ENCODE results near the gene ALDH1L2.

- TF ChIP-seq, protein P1, sequence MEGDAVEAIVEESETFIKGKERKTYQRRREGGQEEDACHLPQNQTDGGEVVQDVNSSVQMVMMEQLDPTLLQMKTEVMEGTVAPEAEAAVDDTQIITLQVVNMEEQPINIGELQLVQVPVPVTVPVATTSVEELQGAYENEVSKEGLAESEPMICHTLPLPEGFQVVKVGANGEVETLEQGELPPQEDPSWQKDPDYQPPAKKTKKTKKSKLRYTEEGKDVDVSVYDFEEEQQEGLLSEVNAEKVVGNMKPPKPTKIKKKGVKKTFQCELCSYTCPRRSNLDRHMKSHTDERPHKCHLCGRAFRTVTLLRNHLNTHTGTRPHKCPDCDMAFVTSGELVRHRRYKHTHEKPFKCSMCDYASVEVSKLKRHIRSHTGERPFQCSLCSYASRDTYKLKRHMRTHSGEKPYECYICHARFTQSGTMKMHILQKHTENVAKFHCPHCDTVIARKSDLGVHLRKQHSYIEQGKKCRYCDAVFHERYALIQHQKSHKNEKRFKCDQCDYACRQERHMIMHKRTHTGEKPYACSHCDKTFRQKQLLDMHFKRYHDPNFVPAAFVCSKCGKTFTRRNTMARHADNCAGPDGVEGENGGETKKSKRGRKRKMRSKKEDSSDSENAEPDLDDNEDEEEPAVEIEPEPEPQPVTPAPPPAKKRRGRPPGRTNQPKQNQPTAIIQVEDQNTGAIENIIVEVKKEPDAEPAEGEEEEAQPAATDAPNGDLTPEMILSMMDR (IDR thresholded peaks at IDR 0.05): no peak
- no peak for TF ChIP-seq POLR2AphosphoS5 (IDR thresholded peaks at IDR 0.05)
- no peak for TF ChIP-seq EP300 (IDR thresholded peaks at IDR 0.05)
Measured at GRCh38 chr12:105120551-105120950, 36.3 kb upstream of the ALDH1L2 start.

All from upper lobe of left lung (tissue), 4 donors.